Fibroblast of lung (primary cell): ENCODE results near the gene SPCS3. TPM values are rescaled to one million over a fixed set of nuclear protein-coding genes. Genes with fewer than 3 reads are reported as not detected.

Source experiments
- DNase-seq, 2 donors: peaks; one replicate each; pipeline versions ENCODE4 v3.0.0 to v3.0.0-alpha.2; 2010; ENCODE audit warnings: low read depth in 2 of 2
- H2AFZ ChIP-seq: 2 replicates; pipeline ENCODE4 v1.5.1; 2012; ENCODE audit warnings: low read length, control low read depth, inconsistent platforms
- H3K27ac ChIP-seq: 2 replicates; pipeline ENCODE4 v1.5.1; 2011; ENCODE audit warnings: low read length, control low read depth; ENCODE audit not compliant: insufficient read depth
- H3K27me3 ChIP-seq: 2 replicates; pipeline ENCODE4 v1.5.1; 2011; ENCODE audit warnings: mild to moderate bottlenecking, low read length; ENCODE audit not compliant: control insufficient read depth, insufficient read depth
- H3K36me3 ChIP-seq: 2 replicates; pipeline ENCODE4 v1.5.1; 2011; ENCODE audit warnings: low read length; ENCODE audit not compliant: control insufficient read depth, insufficient read depth
- H3K4me1 ChIP-seq: 2 replicates; pipeline ENCODE4 v1.5.1; 2011; ENCODE audit warnings: low read length; ENCODE audit not compliant: control insufficient read depth, insufficient read depth; ENCODE audit errors: extremely low read depth
- H3K4me2 ChIP-seq: 2 replicates; pipeline ENCODE4 v1.5.1; 2011; ENCODE audit warnings: low read length, control low read depth; ENCODE audit not compliant: insufficient read depth; ENCODE audit errors: extremely low read depth
- H3K4me3 ChIP-seq, 4 experiments: fragments of 200-600 bp in 1 of 4; sonication (generic) in 1 of 4; replicated peaks in 1 of 4; 2 replicates each; pipeline ENCODE4 v1.5.1; 2011 to 2016; ENCODE audit warnings: low read length in 4 of 4, low read depth in 3 of 4, mild to moderate bottlenecking in 3 of 4, control low read depth in 2 of 4, inconsistent platforms in 1 of 4, mixed read lengths in 1 of 4; ENCODE audit not compliant: insufficient read depth in 1 of 4; ENCODE audit errors: control extremely low read depth in 1 of 4
- H3K79me2 ChIP-seq: 2 replicates; pipeline ENCODE4 v1.5.1; 2012; ENCODE audit warnings: mild to moderate bottlenecking, low read length, inconsistent platforms; ENCODE audit not compliant: control insufficient read depth, insufficient read depth
- H3K9ac ChIP-seq: 2 replicates; pipeline ENCODE4 v1.5.1; 2011; ENCODE audit warnings: mild to moderate bottlenecking, low read length, control low read depth; ENCODE audit not compliant: insufficient read depth
- H3K9me3 ChIP-seq: 2 replicates; pipeline ENCODE4 v1.5.1; 2012; ENCODE audit warnings: low read depth, low read length; ENCODE audit not compliant: control insufficient read depth, insufficient read depth
- H4K20me1 ChIP-seq: 2 replicates; pipeline ENCODE4 v1.5.1; 2011; ENCODE audit warnings: low read length; ENCODE audit not compliant: control insufficient read depth, insufficient read depth; ENCODE audit errors: extremely low read depth
- EZH2 ChIP-seq: IDR thresholded peaks from 2 replicates; pipeline ENCODE4 v1.5.1; 2012; ENCODE audit warnings: low read length, control low read depth, mild to moderate bottlenecking; ENCODE audit errors: missing control alignments
- polyA plus RNA-seq, 2 donors: library from polyadenylated mRNA; depleted of rRNA in 1 of 2; stranded (reverse) in 1 of 2; unstranded in 1 of 2; fragments of >200 nt; gene quantifications; 2 replicates each; pipeline ENCODE4 v1.2.1, GENCODE V29; 2011 to 2012; ENCODE audit warnings: missing spikeins in 1 of 2
- total RNA-seq: library from RNA; depleted of rRNA; stranded (reverse); fragments of >200 nt; gene quantifications from 2 replicates; pipeline ENCODE4 v1.2.1, GENCODE V29; 2014
- TF ChIP-seq, protein P1 (sequence below), 2 donors: IDR thresholded peaks in 1 of 2; conservative IDR thresholded peaks in 1 of 2; 1 replicate in 1 of 2; 2 replicates in 1 of 2; pipeline ENCODE4 v1.5.1; 2011 to 2012; ENCODE audit warnings: low read length in 2 of 2, control low read depth in 1 of 2, inconsistent platforms in 1 of 2, low read depth in 1 of 2, mild to moderate bottlenecking in 1 of 2

SPCS3 gene
- total and polyA plus RNA-seq, 2 donors (not counting 1 experiment from before 2014, with no cell fraction given): 72.3 to 84.3 TPM

DNA sequence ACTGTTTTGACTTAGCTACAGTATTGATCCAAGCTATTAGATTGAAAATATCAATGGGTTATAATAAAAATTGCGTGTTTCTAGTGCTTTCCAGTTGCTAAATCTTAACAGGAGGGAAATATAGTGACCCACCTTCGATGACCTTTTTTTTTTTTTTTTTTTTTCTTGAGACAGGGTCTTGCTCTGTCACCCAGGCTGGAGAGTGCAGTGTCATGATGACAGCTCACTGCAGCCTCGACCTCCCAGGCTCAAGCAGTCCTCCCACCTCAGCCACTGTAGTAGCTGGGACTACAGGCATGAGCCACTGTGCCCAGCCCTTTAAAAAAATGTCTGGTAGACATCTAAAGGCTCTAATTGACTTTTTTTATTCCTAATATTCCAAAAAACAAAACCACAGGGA, 47.0 kb upstream of the SPCS3 start:
- no peaks in the 10 kb centered on the region for H3K9me3 ChIP-seq
- no peak overlapping the region for H2AFZ ChIP-seq
- no peak overlapping the region for H3K4me2 ChIP-seq
- DNase-seq: no peak
- no peaks in the 10 kb centered on the region for H3K79me2 ChIP-seq
- H3K27ac ChIP-seq: no peak overlapping the region
- no peaks in the 10 kb centered on the region for H3K36me3 ChIP-seq
- H3K4me3 ChIP-seq: no peak overlapping the region
- H3K27me3 ChIP-seq: no peaks in the 10 kb centered on the region
- TF ChIP-seq, protein P1, sequence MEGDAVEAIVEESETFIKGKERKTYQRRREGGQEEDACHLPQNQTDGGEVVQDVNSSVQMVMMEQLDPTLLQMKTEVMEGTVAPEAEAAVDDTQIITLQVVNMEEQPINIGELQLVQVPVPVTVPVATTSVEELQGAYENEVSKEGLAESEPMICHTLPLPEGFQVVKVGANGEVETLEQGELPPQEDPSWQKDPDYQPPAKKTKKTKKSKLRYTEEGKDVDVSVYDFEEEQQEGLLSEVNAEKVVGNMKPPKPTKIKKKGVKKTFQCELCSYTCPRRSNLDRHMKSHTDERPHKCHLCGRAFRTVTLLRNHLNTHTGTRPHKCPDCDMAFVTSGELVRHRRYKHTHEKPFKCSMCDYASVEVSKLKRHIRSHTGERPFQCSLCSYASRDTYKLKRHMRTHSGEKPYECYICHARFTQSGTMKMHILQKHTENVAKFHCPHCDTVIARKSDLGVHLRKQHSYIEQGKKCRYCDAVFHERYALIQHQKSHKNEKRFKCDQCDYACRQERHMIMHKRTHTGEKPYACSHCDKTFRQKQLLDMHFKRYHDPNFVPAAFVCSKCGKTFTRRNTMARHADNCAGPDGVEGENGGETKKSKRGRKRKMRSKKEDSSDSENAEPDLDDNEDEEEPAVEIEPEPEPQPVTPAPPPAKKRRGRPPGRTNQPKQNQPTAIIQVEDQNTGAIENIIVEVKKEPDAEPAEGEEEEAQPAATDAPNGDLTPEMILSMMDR (conservative IDR thresholded peaks at IDR 0.05 in 1 of 2, IDR thresholded peaks at IDR 0.05 in 1 of 2; ENCODE audit: low read depth in 1 of 2, low read length in 2 of 2): no peak
- TF ChIP-seq EZH2: no peak
- no peak overlapping the region for H3K9ac ChIP-seq
- H4K20me1 ChIP-seq: no peaks in the 10 kb centered on the region
- H3K4me1 ChIP-seq: peaks cover 7% of the 10 kb centered on the region

GRCh38 chr4:176273736-176274135, 46.0 kb upstream of the SPCS3 start:
- no peaks in the 10 kb centered on the region for H3K9me3 ChIP-seq
- TF ChIP-seq EZH2: no peak
- H3K4me2 ChIP-seq: no peak overlapping the region
- H4K20me1 ChIP-seq: no peaks in the 10 kb centered on the region
- H3K27ac ChIP-seq: no peak overlapping the region
- H3K4me3 ChIP-seq: no peak overlapping the region
- peaks cover 7% of the 10 kb centered on the region for H3K4me1 ChIP-seq
- no peaks in the 10 kb centered on the region for H3K79me2 ChIP-seq
- H2AFZ ChIP-seq: no peak overlapping the region
- H3K27me3 ChIP-seq: no peaks in the 10 kb centered on the region
- no peaks in the 10 kb centered on the region for H3K36me3 ChIP-seq
- DNase-seq: peak in 1 of 2 donors; percentile 39
- no peak overlapping the region for H3K9ac ChIP-seq

DNA sequence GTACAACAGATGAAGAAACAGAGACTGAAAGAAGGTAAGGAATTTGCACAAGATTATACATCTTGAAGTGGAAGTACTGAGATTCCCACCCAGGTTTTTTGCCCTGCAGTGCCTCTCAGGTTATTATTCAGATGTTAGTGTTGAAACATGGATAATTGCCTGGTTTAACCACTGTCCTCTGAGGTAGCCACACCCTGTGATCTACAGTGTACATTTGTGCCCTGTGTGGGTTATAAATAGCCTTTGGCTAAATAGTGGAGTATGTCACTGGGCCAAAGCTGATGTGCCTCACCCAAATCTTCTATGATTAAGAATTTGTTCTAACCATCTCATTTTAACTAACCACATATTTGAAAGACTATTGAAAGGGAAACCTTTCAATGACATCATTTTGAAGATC, 45.3 kb upstream of the SPCS3 start:
- H3K9ac ChIP-seq: no peak overlapping the region
- DNase-seq: peak; percentile 66 to 73
- no peak overlapping the region for H3K4me2 ChIP-seq
- no peaks in the 10 kb centered on the region for H4K20me1 ChIP-seq
- no peak overlapping the region for H2AFZ ChIP-seq
- TF ChIP-seq, protein P1 (conservative IDR thresholded peaks at IDR 0.05 in 1 of 2, IDR thresholded peaks at IDR 0.05 in 1 of 2; ENCODE audit: low read depth in 1 of 2, low read length in 2 of 2): no peak
- no peak for TF ChIP-seq EZH2
- no peaks in the 10 kb centered on the region for H3K79me2 ChIP-seq
- H3K36me3 ChIP-seq: no peaks in the 10 kb centered on the region
- no peaks in the 10 kb centered on the region for H3K27me3 ChIP-seq
- no peak overlapping the region for H3K27ac ChIP-seq
- H3K4me3 ChIP-seq: no peak overlapping the region
- H3K9me3 ChIP-seq: no peaks in the 10 kb centered on the region
- H3K4me1 ChIP-seq: peaks cover 7% of the 10 kb centered on the region
